Heart left ventricle (tissue), 16 donors: ENCODE results near the gene SUGP1. TPM values are rescaled to one million over a fixed set of nuclear protein-coding genes. Genes with fewer than 3 reads are reported as not detected.
A peak's percentile ranks its signal among the peaks of the same experiment; 100 is the strongest.
"Not testable (repeated sequence)": the region's sequence is repeated elsewhere in the genome, so short reads cannot be mapped to it uniquely, and the experiment has no call there.

Experiments used
- ATAC-seq, 4 donors: fragments of 200-7000 bp; cut with Tn5 transposase; one replicate each; pipeline ENCODE4 v1.9.1; 2020 to 2022; ENCODE audit warnings: moderate library complexity in 4 of 4, mild to moderate bottlenecking in 3 of 4, moderate number of reproducible peaks in 1 of 4
- DNase-seq, 5 donors: peaks; one replicate each; pipeline ENCODE4 v3.0.0-alpha.2; 2020
- H3K27ac ChIP-seq, 12 donors: fragments of 200-600 bp; sonication (generic) in 4 of 12; one replicate each; pipeline versions ENCODE4 v1.5.0 to v1.8.0; 2016 to 2022; ENCODE audit warnings: mild to moderate bottlenecking in 2 of 12
- H3K27me3 ChIP-seq, 9 donors: fragments of 200-600 bp; sonication (generic) in 2 of 9; one replicate each; pipeline versions ENCODE4 v1.5.1 to v1.8.0; 2016 to 2022; ENCODE audit warnings: mild to moderate bottlenecking in 3 of 9
- H3K36me3 ChIP-seq, 9 donors: fragments of 200-600 bp; sonication (generic) in 2 of 9; one replicate each; pipeline versions ENCODE4 v1.5.0 to v1.8.0; 2018 to 2022; ENCODE audit warnings: mild to moderate bottlenecking in 2 of 9
- H3K4me1 ChIP-seq, 12 donors: fragments of 200-600 bp; sonication (generic) in 4 of 12; one replicate each; pipeline versions ENCODE4 v1.5.0 to v1.8.0; 2016 to 2022; ENCODE audit warnings: mild to moderate bottlenecking in 3 of 12
- H3K4me3 ChIP-seq, 12 donors: fragments of 200-600 bp; sonication (generic) in 4 of 12; one replicate each; pipeline versions ENCODE4 v1.5.0 to v1.8.0; 2017 to 2022; ENCODE audit warnings: mild to moderate bottlenecking in 9 of 12, moderate library complexity in 4 of 12
- H3K9me3 ChIP-seq, 12 donors: fragments of 200-600 bp; sonication (generic) in 4 of 12; one replicate each; pipeline versions ENCODE4 v1.5.0 to v1.8.0; 2016 to 2022; ENCODE audit warnings: mild to moderate bottlenecking in 1 of 12
- POLR2A ChIP-seq, 2 donors: fragments of 450-650 bp; IDR thresholded peaks; one replicate each; pipeline ENCODE4 v1.6.1; 2017; ENCODE audit warnings: antibody characterized with exemption in 2 of 2, mild to moderate bottlenecking in 2 of 2, moderate library complexity in 2 of 2
- WGBS, 4 donors: extraction: QIAGEN DNeasy Blood & Tissue Kit in 2 of 4; methylation state at CpG; one replicate each; pipeline versions ENCODE4 v1.1.5 to v1.1.7; 2013 to 2018; 5-methylcytosine and 5-hydroxymethylcytosine counted together
- intact Hi-C, 10 donors: fragments of 100-400 bp; cut with DNase I; formaldehyde crosslinking; loops; one replicate each; pipeline versions ENCODE4 v1.11.1 to v1.14.2; 2022
- polyA plus RNA-seq, 2 donors: library from polyadenylated mRNA; stranded (reverse); fragments of 200-250 nt; gene quantifications; one replicate each; pipeline ENCODE4 v1.2.3, GENCODE V29; 2013
- total RNA-seq, 9 donors: library from RNA; depleted of rRNA in 2 of 9; stranded (reverse); fragments of >200 nt in 2 of 9; fragmentation: NEBNext Ultra II Directional in 3 of 9; extraction: Animal tissue kit (Norgen Biotek cat#: 25700) in 3 of 9; gene quantifications; one replicate each; pipeline versions ENCODE4 v1.1.0 to v1.2.4, GENCODE V29; 2016 to 2023
- TF ChIP-seq, protein P1 (sequence below), 12 donors: fragments of 200-600 bp; sonication (generic) in 4 of 12; IDR thresholded peaks; one replicate each; pipeline versions ENCODE4 v1.5.0 to v1.8.0; 2018 to 2022; ENCODE audit warnings: antibody characterized with exemption in 12 of 12, mild to moderate bottlenecking in 5 of 12
- donor health status: ischemic (EF 13 %, LVEDD 7.1; RV severe dilation, severe dysfunction).
- donor health status: healthy with polysubstance abuse.
- donor health status: DM: no; HTN: yes; CAD: no.
- donor health status: DM: no; HTN: no; CAD: no.
- donor health status: ischemic (EF 25% LVEDD 6.9; RV normal size, moderate dysfunction).
- donor health status: ischemic (EF 25% LVEDD 5.7; RV mildly dilated, moderate dysfunction).
- donor health status: healthy.
- donor health status: DM: yes; HTN: yes; CAD: no.
- donor health status: ischemic (EF 35%, LVEDD 5.7; RV mildly dilated, moderate dysfunction).
- donor health status: nonischemic (EF 11% LVEDD 7.7; RV severe dilation, severe dysfunction).
- donor health status: DM: yes; HTN: yes; CAD: no.
- donor health status: PGD.
- donor health status: ischemic (EF 29% LVEDD 5.4; RV normal size, mild dysfunction).
- donor health status: nonischemic (EF 23%, LVEDD 6.1; RV moderate dilation, normal function).

The SUGP1 gene
- total and polyA plus RNA-seq, 11 donors: 28.7 to 53.4 (median 41.0) TPM

DNA sequence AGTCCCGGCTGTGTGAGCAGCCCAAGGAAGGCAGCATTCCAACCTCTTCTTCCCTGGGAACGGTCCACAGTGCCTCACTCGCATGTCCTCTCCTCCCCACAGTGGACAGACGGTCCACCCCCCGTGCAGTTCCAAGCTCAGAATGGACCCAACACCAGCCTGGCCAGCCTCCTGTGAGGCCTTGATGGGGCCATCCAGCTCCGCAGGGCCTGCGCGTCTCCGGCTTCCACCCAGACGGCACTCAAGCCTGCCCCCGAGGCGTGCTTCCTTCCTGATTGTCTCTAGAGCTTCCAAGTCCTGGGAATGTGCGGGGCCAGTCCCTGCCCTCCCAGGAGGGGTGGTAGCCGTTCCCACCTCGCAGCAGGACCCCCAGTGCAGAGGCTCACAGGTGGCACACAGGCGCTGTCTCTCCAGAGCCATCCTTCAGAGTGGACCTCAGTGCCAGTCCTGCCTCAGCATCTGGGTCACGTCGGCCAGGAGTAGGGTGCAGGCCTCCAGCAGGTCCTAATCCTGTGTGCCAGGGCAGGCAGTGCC is 35.4 kb upstream of the SUGP1 start:
- ATAC-seq (no peak), DNase-seq (no peak)
- 86 to 88% (median 88%) methylated on average over 15 to 18 of the region's 18 CpGs for WGBS, 4 donors

DNA sequence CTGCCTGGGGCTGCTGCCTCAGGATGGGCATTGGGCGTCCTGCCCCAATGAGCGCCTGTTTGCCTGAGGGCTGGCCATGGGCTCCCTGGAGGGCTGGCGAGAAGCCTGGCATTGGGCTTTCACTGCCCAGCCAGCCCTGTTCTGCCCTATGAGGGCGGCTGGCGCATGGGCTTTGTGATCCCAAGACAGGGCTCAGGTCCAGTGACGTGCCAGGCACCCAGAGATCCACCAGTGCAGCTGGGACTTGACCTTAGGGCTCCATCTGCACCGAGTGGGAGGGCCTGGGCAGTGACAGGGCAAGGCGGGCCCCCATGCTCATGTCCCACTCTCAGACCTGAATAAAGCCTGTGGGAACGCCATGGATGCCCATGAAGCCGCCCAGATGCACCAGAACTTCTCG is 34.6 kb upstream of the SUGP1 start:
- DNase-seq (no peak), ATAC-seq (no peak)
- H3K4me3 ChIP-seq: no peak overlapping the region
- TF ChIP-seq, protein P1, sequence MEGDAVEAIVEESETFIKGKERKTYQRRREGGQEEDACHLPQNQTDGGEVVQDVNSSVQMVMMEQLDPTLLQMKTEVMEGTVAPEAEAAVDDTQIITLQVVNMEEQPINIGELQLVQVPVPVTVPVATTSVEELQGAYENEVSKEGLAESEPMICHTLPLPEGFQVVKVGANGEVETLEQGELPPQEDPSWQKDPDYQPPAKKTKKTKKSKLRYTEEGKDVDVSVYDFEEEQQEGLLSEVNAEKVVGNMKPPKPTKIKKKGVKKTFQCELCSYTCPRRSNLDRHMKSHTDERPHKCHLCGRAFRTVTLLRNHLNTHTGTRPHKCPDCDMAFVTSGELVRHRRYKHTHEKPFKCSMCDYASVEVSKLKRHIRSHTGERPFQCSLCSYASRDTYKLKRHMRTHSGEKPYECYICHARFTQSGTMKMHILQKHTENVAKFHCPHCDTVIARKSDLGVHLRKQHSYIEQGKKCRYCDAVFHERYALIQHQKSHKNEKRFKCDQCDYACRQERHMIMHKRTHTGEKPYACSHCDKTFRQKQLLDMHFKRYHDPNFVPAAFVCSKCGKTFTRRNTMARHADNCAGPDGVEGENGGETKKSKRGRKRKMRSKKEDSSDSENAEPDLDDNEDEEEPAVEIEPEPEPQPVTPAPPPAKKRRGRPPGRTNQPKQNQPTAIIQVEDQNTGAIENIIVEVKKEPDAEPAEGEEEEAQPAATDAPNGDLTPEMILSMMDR (IDR thresholded peaks at IDR 0.05): no peak
- no peak for TF ChIP-seq POLR2A (IDR thresholded peaks at IDR 0.05)
- 88 to 95% (median 93%) methylated on average over 3 to 11 of the region's 11 CpGs for WGBS, 4 donors
- H3K36me3 ChIP-seq: peaks cover 0 to 93% (median 77%) of the 10 kb centered on the region in 9 donors
- intact Hi-C loops: loop anchor here in 1 of 10 donors (5.0 kb wide), 1 partner anchor 208 kb away; no protein-coding TSS in a partner anchor
- H3K27ac ChIP-seq: no peak overlapping the region
- H3K9me3 ChIP-seq: no peaks in the 10 kb centered on the region
- peaks cover 0 to 4% (median 0%) of the 10 kb centered on the region in 12 donors for H3K4me1 ChIP-seq
- H3K27me3 ChIP-seq: no peaks in the 10 kb centered on the region

More for the DNA sequence above, 35.4 kb upstream of the SUGP1 start:
- intact Hi-C loops: loop anchor here in 1 of 10 donors (5.0 kb wide), 1 partner anchor 208 kb away; no protein-coding TSS in a partner anchor
- H3K4me1 ChIP-seq: peaks cover 0 to 5% (median 0%) of the 10 kb centered on the region in 12 donors
- no peak overlapping the region for H3K27ac ChIP-seq
- TF ChIP-seq POLR2A (IDR thresholded peaks at IDR 0.05): no peak
- TF ChIP-seq, protein P1 (IDR thresholded peaks at IDR 0.05): no peak
- H3K27me3 ChIP-seq: no peaks in the 10 kb centered on the region
- H3K36me3 ChIP-seq: peaks cover 0 to 89% (median 71%) of the 10 kb centered on the region in 9 donors
- H3K9me3 ChIP-seq: no peaks in the 10 kb centered on the region
- H3K4me3 ChIP-seq: no peak overlapping the region

DNA sequence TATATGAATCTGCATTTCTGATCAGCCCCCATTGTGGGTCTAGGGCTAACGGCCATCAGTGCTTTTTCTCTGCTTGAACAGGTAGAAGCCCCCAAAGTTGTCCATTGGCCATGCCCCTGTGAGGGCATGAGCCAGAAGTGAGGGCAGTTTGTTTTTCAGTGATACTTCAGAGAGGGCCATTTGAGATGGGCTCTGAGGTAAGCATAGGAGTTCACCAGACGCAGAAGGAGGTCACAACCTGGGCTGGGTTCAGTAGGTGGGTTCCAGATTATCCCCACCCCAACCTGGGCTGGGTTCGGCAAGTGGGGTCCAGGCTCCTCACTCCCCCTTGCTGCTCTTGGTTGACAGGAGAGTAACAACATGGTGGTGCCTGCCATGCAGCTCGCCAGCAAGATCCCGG is 33.7 kb upstream of the SUGP1 start:
- Histone ChIP-seq H3K27ac (no peak overlapping the region), H3K9me3 (no peaks in the 10 kb centered on the region), H3K4me1 (peaks cover 0 to 4% (median 0%) of the 10 kb centered on the region in 12 donors), H3K36me3 (peaks cover 0 to 99% (median 86%) of the 10 kb centered on the region in 9 donors), H3K4me3 (no peak overlapping the region), H3K27me3 (no peaks in the 10 kb centered on the region)
- TF ChIP-seq POLR2A (IDR thresholded peaks at IDR 0.05): no peak
- TF ChIP-seq, protein P1 (IDR thresholded peaks at IDR 0.05): no peak
- no peak for ATAC-seq
- intact Hi-C loops: no loop called here
- 92 to 100% (median 94%) methylated on average over 2 to 5 of the region's 5 CpGs for WGBS, 4 donors
- no peak for DNase-seq

DNA sequence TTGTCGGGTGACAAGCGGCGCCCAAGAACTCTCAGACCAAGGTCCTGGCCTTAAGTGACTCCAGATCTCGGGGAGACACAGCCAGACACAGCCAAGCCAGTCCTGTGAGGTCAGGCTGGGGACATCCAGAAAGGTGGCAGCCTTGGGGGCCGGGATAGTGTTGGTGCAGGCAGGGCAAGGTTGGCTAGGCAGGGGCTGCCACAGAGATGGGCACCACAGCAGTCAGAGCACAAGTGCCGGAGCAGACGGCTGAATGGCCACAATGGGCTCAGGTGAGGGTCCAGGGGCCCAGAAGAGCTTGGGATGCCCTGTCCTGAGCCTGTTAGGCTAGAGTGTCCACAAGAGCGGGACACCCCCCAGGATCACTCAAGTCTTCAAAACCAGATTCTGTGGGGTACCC is 32.5 kb upstream of the SUGP1 start:
- no peak for ATAC-seq
- DNase-seq: no peak
- 97 to 100% (median 99%) methylated on average over 1 to 8 of the region's 8 CpGs for WGBS, 4 donors
- Histone ChIP-seq H3K36me3 (peaks cover 0 to 99% (median 97%) of the 10 kb centered on the region in 9 donors), H3K9me3 (no peaks in the 10 kb centered on the region), H3K27me3 (no peaks in the 10 kb centered on the region), H3K4me3 (no peak overlapping the region), H3K4me1 (peaks cover 0 to under 1% (median 0%) of the 10 kb centered on the region in 12 donors), H3K27ac (no peak overlapping the region)
- TF ChIP-seq POLR2A (IDR thresholded peaks at IDR 0.05): no peak
- TF ChIP-seq, protein P1 (IDR thresholded peaks at IDR 0.05): no peak
- intact Hi-C loops: no loop called here

DNA sequence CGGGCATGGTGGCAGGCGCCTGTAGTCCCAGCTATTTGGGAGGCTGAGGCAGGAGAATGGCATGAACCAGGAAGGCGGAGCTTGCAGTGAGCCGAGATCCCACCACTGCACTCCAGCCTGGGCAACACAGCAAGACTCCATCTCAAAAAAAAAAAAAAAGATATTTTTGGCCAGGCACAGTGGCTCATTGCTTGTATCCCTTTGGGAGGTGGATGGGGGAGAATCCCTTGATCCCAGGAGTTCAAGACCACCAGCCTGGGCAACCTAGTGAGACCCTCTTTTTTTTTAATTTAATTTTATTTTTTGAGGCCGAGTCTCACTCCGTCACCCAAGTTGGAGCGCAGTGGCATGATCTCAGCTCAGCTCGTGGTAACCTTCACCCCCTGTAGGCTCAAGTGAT is 30.4 kb upstream of the SUGP1 start:
- intact Hi-C loops, H3K27me3 ChIP-seq, H3K4me3 ChIP-seq, H3K27ac ChIP-seq, H3K9me3 ChIP-seq, ATAC-seq, H3K4me1 ChIP-seq: not testable (repeated sequence)
- H3K36me3 ChIP-seq: peaks cover 0 to 100% (median 97%) of the 10 kb centered on the region in 9 donors
- peak in 1 of 5 donors; percentile 3 for DNase-seq
- 94 to 98% (median 97%) methylated on average over 8 of the region's 8 CpGs for WGBS, 4 donors
